ENCODE data around the gene UBE2R2.
"Not testable (repeated sequence)": the region's sequence is repeated elsewhere in the genome, so short reads cannot be mapped to it uniquely, and the experiment has no call there.

Gene UBE2R2

GRCh38 chr9:33932078-33932807, 115.3 kb downstream of the UBE2R2 start:
- no peak for DNase-seq

DNA sequence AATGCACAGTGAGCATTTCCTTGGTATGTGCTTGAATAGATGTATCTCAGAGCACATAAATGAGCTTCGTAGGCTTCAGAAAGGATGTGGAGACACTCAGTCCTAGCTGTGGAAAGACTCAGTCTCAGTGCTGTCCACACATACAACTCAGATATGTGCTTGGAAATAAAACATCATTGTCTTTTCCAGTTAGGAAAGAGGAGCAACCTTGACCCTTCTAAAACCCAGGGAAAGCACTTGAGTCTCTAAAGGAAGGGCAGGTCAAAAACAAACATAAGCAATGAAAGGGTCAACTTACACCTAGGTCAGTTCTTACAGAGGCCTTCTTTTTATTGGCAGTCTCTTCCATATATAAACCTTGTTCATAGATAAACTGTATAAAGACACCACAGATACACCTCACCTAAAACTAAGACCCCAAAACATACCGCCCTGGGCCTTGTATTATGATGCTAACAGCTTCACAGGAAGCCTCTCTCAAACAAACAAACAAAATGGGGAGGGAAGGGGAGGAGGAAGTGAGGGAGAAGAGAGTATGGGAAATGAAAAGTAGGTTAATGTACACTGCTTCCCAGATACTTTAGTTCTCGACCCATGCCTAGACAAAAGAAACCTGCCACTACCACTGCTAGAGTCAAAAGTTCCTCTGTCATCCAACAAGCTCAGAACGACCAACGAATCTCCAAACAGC, 117.4 kb downstream of the UBE2R2 start:
- DNase-seq = no peak

DNA sequence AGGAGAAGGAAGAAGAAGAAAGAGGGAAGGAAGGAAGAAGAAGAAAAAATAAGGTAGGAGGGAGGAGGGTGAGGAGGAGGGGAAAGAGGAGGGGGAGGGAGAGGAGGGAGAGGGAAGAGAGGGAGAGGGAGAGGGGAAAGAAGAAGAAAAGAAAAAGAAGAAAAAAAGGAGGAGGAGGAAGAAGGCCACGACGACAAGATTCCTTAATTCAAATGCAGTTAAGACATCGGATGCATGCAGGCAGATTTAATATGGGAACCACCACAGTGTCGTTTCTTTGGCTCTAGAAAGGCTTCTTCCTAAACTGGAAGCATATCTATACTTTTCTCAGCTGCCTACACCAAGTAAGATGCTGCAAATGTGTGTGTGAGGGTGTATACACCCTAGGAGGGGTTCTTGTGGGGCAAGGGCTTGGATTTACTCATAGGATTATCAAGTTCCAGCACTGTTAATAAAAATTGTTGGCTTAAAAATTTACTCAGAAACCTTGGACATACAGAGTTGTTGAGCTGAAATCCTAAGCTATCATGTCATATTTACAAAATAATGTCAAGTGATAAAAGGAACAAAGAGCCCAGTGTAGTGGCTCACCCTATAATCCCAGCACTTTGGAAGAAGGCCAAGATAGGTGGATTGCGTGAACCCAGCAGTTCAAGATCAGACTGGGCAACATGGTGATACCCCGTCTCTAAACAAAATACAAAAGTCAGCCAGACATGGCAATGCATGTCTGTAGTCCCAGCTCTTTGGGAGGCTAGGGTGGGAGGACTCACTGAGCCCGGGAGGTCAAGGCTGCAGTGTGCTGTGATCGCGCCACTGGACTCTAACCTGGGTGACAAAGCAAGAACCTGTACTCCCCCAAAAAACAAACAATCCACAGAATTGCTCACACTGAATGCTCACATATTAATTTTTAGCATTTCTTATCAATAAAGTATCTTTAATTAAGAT, 123.2 kb downstream of the UBE2R2 start:
- DNase-seq = no peak

GRCh38 chr9:33942471-33943083, 125.6 kb downstream of the UBE2R2 start:
- DNase-seq = peak; percentile 78

- DNase-seq = no peak
Measured at GRCh38 chr9:33943389-33943788, 126.4 kb downstream of the UBE2R2 start.

DNA sequence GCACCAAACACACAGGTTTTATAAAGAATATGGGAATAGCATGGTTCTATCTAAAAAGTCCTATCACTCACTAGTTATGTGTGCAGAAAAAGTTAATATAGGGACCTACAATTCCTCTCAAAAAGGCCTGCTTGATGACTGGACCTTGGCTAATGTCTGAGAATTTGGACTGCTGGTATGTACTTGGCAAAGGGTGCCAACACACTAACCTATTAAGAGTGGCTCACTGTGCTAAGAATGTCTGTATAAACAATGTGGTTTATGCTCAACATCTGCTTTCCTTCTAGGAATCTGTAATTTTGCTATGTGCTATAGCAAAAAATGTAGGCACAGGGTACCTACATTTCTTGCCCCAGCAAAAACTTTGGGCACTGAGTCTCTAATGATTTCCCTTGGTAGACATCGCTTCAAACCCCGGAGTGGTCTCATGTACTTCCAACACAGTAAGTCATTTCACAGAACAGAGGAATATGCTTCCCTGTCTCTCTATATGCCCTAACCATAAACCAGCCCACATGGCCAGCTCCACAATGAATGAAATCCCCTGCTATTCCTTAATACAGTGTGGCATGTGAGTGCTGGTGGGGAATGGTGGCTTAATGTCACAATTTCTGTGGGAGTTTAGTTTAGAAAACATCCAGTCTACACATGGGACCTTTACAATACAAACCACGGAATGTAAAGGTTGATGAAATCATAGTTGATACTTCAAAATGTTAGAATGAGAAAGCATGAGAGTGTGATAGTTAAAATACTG, 130.0 kb downstream of the UBE2R2 start:
- DNase-seq = peak; percentile 94

DNA sequence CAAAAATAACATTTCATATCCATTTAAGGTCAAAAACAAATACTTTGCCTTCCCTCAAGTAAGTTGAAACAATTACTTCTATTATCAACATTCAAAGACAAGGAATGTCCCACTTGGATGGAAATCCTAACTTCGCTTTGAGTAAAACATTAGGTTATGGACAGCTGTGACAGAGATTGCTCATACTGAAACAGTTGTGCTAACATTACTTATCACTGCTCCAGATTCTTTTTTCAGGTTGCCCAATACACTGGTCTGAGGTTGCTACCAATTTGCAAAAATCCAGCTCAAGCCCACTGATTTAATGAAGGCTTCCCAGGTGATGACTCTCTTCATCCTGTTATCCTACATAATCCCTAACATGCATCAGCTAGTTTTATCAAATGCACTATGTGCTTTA, 133.4 kb downstream of the UBE2R2 start:
- no peak for DNase-seq

DNA sequence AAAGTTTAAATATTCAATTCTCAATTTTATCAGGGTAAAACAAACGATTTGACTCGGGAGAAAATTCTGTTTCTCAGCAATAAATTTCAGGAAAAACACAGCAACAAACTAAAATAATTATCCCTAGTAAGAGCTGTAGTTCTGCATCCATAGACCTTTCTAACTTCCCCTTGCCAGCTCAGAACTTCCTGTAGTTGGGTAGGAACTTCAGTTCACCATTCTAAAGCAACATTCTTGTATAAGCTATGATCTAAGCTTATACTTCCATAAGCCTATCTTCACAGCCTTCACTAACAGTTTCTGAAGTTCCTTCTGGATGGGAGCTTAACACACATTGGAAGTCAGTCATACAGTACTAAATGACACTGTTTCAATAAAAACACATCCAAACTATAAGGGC, 135.1 kb downstream of the UBE2R2 start:
- no peak for DNase-seq

GRCh38 chr9:33956544-33956943, 139.6 kb downstream of the UBE2R2 start:
- DNase-seq = no peak

GRCh38 chr9:33959725-33960124, 142.8 kb downstream of the UBE2R2 start:
- no peak for DNase-seq

- DNase-seq = not testable (repeated sequence)
Measured at GRCh38 chr9:33962468-33962867, 145.5 kb downstream of the UBE2R2 start.

GRCh38 chr9:33964086-33964768, 147.3 kb downstream of the UBE2R2 start:
- no peak for DNase-seq

Measured in EL (cell line).